ENCODE data around the gene HP. TPM values are rescaled to one million over a fixed set of nuclear protein-coding genes. Genes with fewer than 3 reads are reported as not detected.
"Not testable (repeated sequence)": the region's sequence is repeated elsewhere in the genome, so short reads cannot be mapped to it uniquely, and the experiment has no call there.

Gene HP
- total RNA-seq, 1 donor from 2014 or later: not detected

- H3K9me3 Mint-ChIP-seq (ENCODE audit: low read depth): peaks cover 3% of the 10 kb centered on the region
- H3K4me3 Mint-ChIP-seq (ENCODE audit: low read depth): no peak overlapping the region
- H3K4me1 Mint-ChIP-seq (ENCODE audit: low read depth): peaks cover 7% of the 10 kb centered on the region
- H3K36me3 Mint-ChIP-seq (ENCODE audit: insufficient read depth): peaks cover 4% of the 10 kb centered on the region
- TF ChIP-seq CTCF (IDR thresholded peaks at IDR 0.05; ENCODE audit: unreplicated experiment): no peak
- no peak for DNase-seq (ENCODE audit: low spot score, unreplicated experiment)
- H3K27me3 Mint-ChIP-seq: no peaks in the 10 kb centered on the region
- H3K27ac Mint-ChIP-seq: no peak overlapping the region
Measured at GRCh38 chr16:72051818-72052217, 2.5 kb upstream of the HP start.

- H3K27me3 Mint-ChIP-seq: peaks cover 3% of the 10 kb centered on the region
- no peaks in the 10 kb centered on the region for H3K9me3 Mint-ChIP-seq (ENCODE audit: low read depth)
- H3K4me1 Mint-ChIP-seq (ENCODE audit: low read depth): peaks cover 9% of the 10 kb centered on the region
- H3K4me3 Mint-ChIP-seq (ENCODE audit: low read depth): no peak overlapping the region
- no peak for DNase-seq (ENCODE audit: low spot score, unreplicated experiment)
- TF ChIP-seq CTCF (IDR thresholded peaks at IDR 0.05; ENCODE audit: unreplicated experiment): no peak
- H3K27ac Mint-ChIP-seq: no peak overlapping the region
- H3K36me3 Mint-ChIP-seq (ENCODE audit: insufficient read depth): no peaks in the 10 kb centered on the region
Measured at GRCh38 chr16:72055911-72056310, 1.6 kb downstream of the HP start.

GRCh38 chr16:72057313-72057712 lies 3.0 kb downstream of the HP start:
- not testable (repeated sequence) for DNase-seq (ENCODE audit: low spot score, unreplicated experiment); H3K36me3 Mint-ChIP-seq (ENCODE audit: insufficient read depth); H3K27me3 Mint-ChIP-seq; H3K4me3 Mint-ChIP-seq (ENCODE audit: low read depth); H3K27ac Mint-ChIP-seq; H3K9me3 Mint-ChIP-seq (ENCODE audit: low read depth); H3K4me1 Mint-ChIP-seq (ENCODE audit: low read depth)

GRCh38 chr16:72059060-72059459 lies 4.8 kb downstream of the HP start:
- H3K27ac Mint-ChIP-seq; H3K9me3 Mint-ChIP-seq (ENCODE audit: low read depth); H3K4me3 Mint-ChIP-seq (ENCODE audit: low read depth); DNase-seq (ENCODE audit: low spot score, unreplicated experiment); H3K36me3 Mint-ChIP-seq (ENCODE audit: insufficient read depth); H3K4me1 Mint-ChIP-seq (ENCODE audit: low read depth); H3K27me3 Mint-ChIP-seq: not testable (repeated sequence)

- Mint-ChIP-seq H3K4me1 (ENCODE audit: low read depth) (peaks cover 1% of the 10 kb centered on the region), H3K36me3 (ENCODE audit: insufficient read depth) (peaks cover 1% of the 10 kb centered on the region), H3K4me3 (ENCODE audit: low read depth) (no peak overlapping the region), H3K9me3 (ENCODE audit: low read depth) (no peaks in the 10 kb centered on the region), H3K27me3 (peaks cover 3% of the 10 kb centered on the region), H3K27ac (no peak overlapping the region)
- no peak for TF ChIP-seq CTCF (IDR thresholded peaks at IDR 0.05; ENCODE audit: unreplicated experiment)
- DNase-seq (ENCODE audit: low spot score, unreplicated experiment): no peak
Measured at GRCh38 chr16:72060405-72060804, 6.1 kb downstream of the HP start.

- H3K27me3 Mint-ChIP-seq: peaks cover 3% of the 10 kb centered on the region
- no peak overlapping the region for H3K4me3 Mint-ChIP-seq (ENCODE audit: low read depth)
- peaks cover 2% of the 10 kb centered on the region for H3K4me1 Mint-ChIP-seq (ENCODE audit: low read depth)
- TF ChIP-seq CTCF (IDR thresholded peaks at IDR 0.05; ENCODE audit: unreplicated experiment): no peak
- DNase-seq (ENCODE audit: low spot score, unreplicated experiment): no peak
- peaks cover 1% of the 10 kb centered on the region for H3K36me3 Mint-ChIP-seq (ENCODE audit: insufficient read depth)
- H3K9me3 Mint-ChIP-seq (ENCODE audit: low read depth): no peaks in the 10 kb centered on the region
- H3K27ac Mint-ChIP-seq: no peak overlapping the region
Measured at GRCh38 chr16:72061564-72061963, 7.3 kb downstream of the HP start.

Data from progenitor cell of endocrine pancreas (in vitro differentiated cells).